Measurements from ENCODE around the gene TLCD2. TPM values are rescaled to one million over a fixed set of nuclear protein-coding genes. Genes with fewer than 3 reads are reported as not detected.

Gene TLCD2
- total and polyA plus RNA-seq, 2 of the 13 experiments (the other 11 are each of a cell fraction or from before 2014, with no cell fraction given) = 0.90 to 1.1 TPM

DNA sequence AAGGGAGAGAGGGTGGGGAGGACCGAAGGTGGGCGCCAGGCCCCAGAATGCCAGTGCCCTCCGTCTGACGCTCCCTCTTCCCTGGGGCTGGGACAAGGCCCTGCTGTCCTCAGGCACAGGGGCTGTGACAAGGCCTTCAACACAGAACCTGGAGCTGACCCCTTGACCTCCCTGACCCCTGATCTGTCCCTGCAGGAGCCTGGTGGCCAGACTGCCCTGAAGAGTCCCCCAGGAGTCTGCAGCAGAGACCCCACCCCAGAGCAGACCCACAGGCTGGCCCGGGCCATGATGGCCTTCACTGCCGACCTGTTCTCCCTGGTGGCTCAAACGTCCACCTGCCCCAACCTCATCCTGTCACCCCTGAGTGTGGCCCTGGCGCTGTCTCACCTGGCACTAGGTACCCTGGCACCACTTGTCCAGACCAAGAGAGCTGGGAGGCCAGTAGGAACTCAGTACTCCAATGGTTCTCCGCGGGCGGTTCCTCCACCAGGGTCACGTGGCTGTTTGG lies 35.4 kb upstream of the TLCD2 start:
- intact Hi-C loops (cut with micrococcal nuclease; ENCODE audit: unreplicated experiment) = no loop called here
- WGBS (ENCODE audit: low lambda C conversion rate) = 86% methylated on average over 7 of the region's 12 CpGs
- peaks cover 66% of the 10 kb centered on the region for H3K4me1 ChIP-seq (ENCODE audit: insufficient read depth, low read length)
- no peak overlapping the region for H3K9ac ChIP-seq (ENCODE audit: insufficient read depth, low read depth, low read length)
- CTCF ChIA-PET (ENCODE audit: low intra/inter-chr PET ratio, low total read pairs) = no interaction called here
- H3K27ac ChIP-seq (ENCODE audit: extremely low read length, insufficient read depth, low read length) = peak overlapping the region; percentile 46
- peaks cover 22% of the 10 kb centered on the region; the same call in 1 of the 2 replicates for H4K20me1 ChIP-seq (ENCODE audit: insufficient read depth, low read length)
- H3K79me2 ChIP-seq (ENCODE audit: insufficient read depth, low read length) = peaks cover 32% of the 10 kb centered on the region
- H3K36me3 ChIP-seq (replicated peaks in 1 of 2; ENCODE audit: control insufficient read depth in 1 of 2, insufficient read depth in 2 of 2, low read length in 2 of 2) = peaks cover 11 to 23% of the 10 kb centered on the region in 2 experiments; a peak in 4 of 5 replicates
- no peak overlapping the region for H2AFZ ChIP-seq (ENCODE audit: low read length)
- peak overlapping the region; percentile 39 for H3K4me2 ChIP-seq (ENCODE audit: low read depth, low read length)
- POLR2A ChIA-PET = interaction anchor here (0.8 to 16.4 kb wide), 6 partner anchors 9 to 25 kb away, joined by 3 to 299 read pairs (median 54); partner anchors contain the start of genes SERPINF1 and WDR81
- H3K4me3 ChIP-seq (replicated peaks in 1 of 3; ENCODE audit: insufficient read depth in 1 of 3, low read depth in 2 of 3, low read length in 3 of 3) = peak overlapping the region in 2 of 3 experiments; percentile 60 to 83; a peak in 3 of 6 replicates
- DNase-seq (ENCODE audit: low spot score) = no peak
- H3K9me3 ChIP-seq (ENCODE audit: low read length) = no peaks in the 10 kb centered on the region
- in situ Hi-C loops (cut with HindIII; ENCODE audit: extremely low pct_ligation_motif_present, low pct_unique_long_range_greater_than_20kb) = no loop called here
- no peak for FAIRE-seq
- BruUV-seq (replicated peaks) = no TSS peak
- no peak for ATAC-seq
- no peaks in the 10 kb centered on the region for H3K27me3 ChIP-seq (ENCODE audit: control insufficient read depth in 1 of 2, insufficient read depth in 2 of 2, low read length in 2 of 2)
- TF ChIP-seq HNRNPK (IDR thresholded peaks at IDR 0.05; ENCODE audit: low read depth, low read length, poor library complexity, severe bottlenecking) = no peak
- no peak for TF ChIP-seq KAT8 (CRISPR knock-in tag; IDR thresholded peaks at IDR 0.05)
- 0 out of 2 replicates have a peak, but pooled peaks have one; percentile 40 for TF ChIP-seq MXD1 (CRISPR knock-in tag; IDR thresholded peaks at IDR 0.05)
- TF ChIP-seq ARNTL (CRISPR knock-in tag; IDR thresholded peaks at IDR 0.05) = peak; percentile 61; the same call in 1 of the 2 replicates
- TF ChIP-seq GABPA (IDR thresholded peaks at IDR 0.05; ENCODE audit: low read depth, low read length) = no peak
- no peak for TF ChIP-seq GABPA (CRISPR knock-in tag; IDR thresholded peaks at IDR 0.05; ENCODE audit: low read depth)
- TF ChIP-seq POLR2A (IDR thresholded peaks at IDR 0.05; ENCODE audit: insufficient read depth in 1 of 2, low read depth in 2 of 2, low read length in 2 of 2) = peak in 1 of 2 experiments; percentile 34; a peak in 2 of 4 replicates
- no peak for TF ChIP-seq RFX5 (IDR thresholded peaks at IDR 0.05; ENCODE audit: low read depth, low read length)
- 0 out of 2 replicates have a peak, but pooled peaks have one; percentile 27 for TF ChIP-seq RXRA (CRISPR knock-in tag; IDR thresholded peaks at IDR 0.05)
- TF ChIP-seq ATF5 (CRISPR knock-in tag; IDR thresholded peaks at IDR 0.05; ENCODE audit: low read depth) = 0 out of 2 replicates have a peak, but pooled peaks have one; percentile 42
- TF ChIP-seq ZNF263 (CRISPR knock-in tag; IDR thresholded peaks at IDR 0.05) = peak; percentile 77
- TF ChIP-seq MEIS1 (CRISPR knock-in tag; IDR thresholded peaks at IDR 0.05; ENCODE audit: borderline replicate concordance) = 0 out of 2 replicates have a peak, but pooled peaks have one; percentile 41
- peak; percentile 78 for TF ChIP-seq NR2F6 (IDR thresholded peaks at IDR 0.05)
- peak; percentile 40; the same call in 1 of the 2 replicates for TF ChIP-seq NR2F6 (CRISPR knock-in tag; IDR thresholded peaks at IDR 0.05)
- peak; percentile 56 for TF ChIP-seq ZNF687 (CRISPR knock-in tag; IDR thresholded peaks at IDR 0.05)
- TF ChIP-seq SAP130 (CRISPR knock-in tag; IDR thresholded peaks at IDR 0.05; ENCODE audit: low read depth) = peak; percentile 24; the same call in 1 of the 2 replicates
- TF ChIP-seq KDM5B (CRISPR knock-in tag; IDR thresholded peaks at IDR 0.05; ENCODE audit: borderline replicate concordance) = peak; percentile 33; the same call in 1 of the 2 replicates
- peak; percentile 53; the same call in 1 of the 2 replicates for TF ChIP-seq ZFX (CRISPR knock-in tag; IDR thresholded peaks at IDR 0.05; ENCODE audit: low read depth)
- TF ChIP-seq ZMYM3 (CRISPR knock-in tag; IDR thresholded peaks at IDR 0.05) = peak; percentile 35; the same call in 1 of the 2 replicates
- TF ChIP-seq ASH2L (IDR thresholded peaks at IDR 0.05; ENCODE audit: insufficient read length, low read depth, low read length) = no peak
- 0 out of 2 replicates have a peak, but pooled peaks have one; percentile 41 for TF ChIP-seq NR2C2 (CRISPR knock-in tag; IDR thresholded peaks at IDR 0.05; ENCODE audit: borderline replicate concordance)

All from HepG2 (cell line).